ENCODE data around the gene GAPVD1.
"Not testable (repeated sequence)": the region's sequence is repeated elsewhere in the genome, so short reads cannot be mapped to it uniquely, and the experiment has no call there.

The GAPVD1 gene

DNA sequence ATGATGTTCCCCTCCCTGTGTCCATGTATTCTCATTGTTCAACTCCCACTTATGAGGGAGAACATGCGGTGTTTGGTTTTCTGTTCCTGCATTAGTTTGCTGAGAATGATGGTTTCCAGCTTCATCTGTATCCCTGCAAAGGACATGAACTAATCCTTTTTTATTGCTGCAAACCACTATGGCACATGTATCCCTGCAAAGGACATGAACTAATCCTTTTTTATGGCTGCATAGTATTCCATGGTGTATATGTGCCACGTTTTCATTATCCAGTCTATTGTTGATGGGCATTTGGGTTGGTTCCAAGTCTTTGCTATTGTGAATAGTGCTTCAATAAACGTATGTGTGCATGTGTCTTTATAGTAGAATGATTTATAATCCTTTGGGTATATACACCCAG, 54.7 kb downstream of the GAPVD1 start:
- DNase-seq (ENCODE audit: low read depth in 2 of 2) = not testable (repeated sequence)

DNA sequence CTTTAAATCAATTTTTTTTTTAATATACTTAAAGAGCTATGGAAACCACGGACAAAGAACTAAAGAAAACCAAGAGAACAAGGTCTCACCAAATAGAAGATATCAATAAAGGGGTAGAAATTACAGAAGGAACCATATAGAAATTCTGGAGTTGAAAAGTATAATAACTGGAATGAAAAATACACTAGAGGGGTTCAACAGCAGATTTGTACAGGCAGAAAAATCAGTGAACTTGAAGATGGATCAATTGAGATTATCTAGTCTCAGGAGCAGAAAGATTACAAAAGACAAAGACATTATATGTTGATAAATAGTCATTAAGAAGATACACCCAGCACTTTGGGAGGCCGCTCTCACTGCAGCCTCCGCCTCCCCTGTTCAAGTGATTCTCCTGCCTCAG, 56.1 kb downstream of the GAPVD1 start:
- no peak for DNase-seq (ENCODE audit: low read depth in 2 of 2)

DNA sequence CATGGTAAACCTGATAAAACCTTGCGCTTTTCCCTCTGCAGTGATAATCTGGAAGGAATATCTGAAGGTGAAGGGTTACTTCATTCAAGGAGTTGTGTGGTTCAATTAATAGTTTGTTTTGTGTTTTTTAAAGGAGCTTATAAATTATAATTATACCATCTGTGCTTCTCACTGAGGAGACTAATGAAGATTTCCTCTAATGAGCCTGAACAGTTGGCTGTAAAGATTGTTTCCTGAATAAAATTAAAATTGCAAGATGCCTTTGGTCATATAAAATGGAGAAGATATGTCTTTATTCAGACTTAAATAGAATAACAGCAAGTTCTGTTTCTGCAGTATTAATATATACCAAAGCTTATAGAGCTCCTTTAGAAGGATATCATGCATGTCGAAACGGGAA, 59.9 kb downstream of the GAPVD1 start:
- DNase-seq (ENCODE audit: low read depth in 2 of 2) = no peak

GRCh38 chr9:125323615-125324014, 62.0 kb downstream of the GAPVD1 start:
- DNase-seq (ENCODE audit: low read depth in 2 of 2) = no peak

DNA sequence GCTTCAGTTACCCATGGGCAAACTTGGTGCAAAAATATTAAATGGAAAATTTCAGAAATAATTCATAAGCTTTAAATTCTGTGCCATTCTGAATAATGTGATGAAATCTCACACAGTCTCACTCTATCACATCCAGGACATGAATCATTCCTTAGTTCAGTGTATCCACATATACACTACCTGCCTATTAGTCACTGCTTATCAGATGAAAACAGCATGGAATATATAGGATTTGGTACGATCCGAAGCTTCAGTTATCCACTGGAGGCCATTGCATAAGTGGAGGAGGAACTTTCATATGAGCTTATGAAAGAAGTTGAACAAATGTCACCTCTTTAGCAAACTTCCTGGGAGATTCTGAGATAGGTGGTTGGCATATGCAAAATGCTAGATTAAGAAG, 64.2 kb downstream of the GAPVD1 start:
- DNase-seq (ENCODE audit: low read depth in 2 of 2) = no peak

- no peak for DNase-seq (ENCODE audit: low read depth in 2 of 2)
Observed at GRCh38 chr9:125329978-125330377, 68.4 kb downstream of the GAPVD1 start.

GRCh38 chr9:125330587-125330986, 69.0 kb downstream of the GAPVD1 start:
- DNase-seq (ENCODE audit: low read depth in 2 of 2) = no peak

DNA sequence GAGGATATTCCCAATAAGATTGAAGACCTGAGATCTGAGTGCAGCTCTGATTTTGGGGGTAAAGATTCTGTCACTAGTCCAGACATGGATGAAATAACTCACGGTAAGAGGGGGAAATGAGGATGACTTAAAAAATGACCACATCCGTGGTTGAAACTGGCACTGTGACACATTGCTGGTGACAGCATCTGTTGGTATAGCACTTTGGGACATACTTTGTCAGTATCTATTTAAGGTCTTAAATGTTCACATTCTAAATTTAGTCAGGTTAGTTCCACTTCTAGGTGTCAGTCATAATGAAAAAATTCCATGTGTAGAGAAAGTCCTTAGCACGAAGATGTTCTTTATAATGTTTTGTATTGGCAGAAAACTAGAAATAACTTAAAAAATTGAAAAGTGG, 70.9 kb downstream of the GAPVD1 start:
- DNase-seq (ENCODE audit: low read depth in 2 of 2) = no peak

GRCh38 chr9:125337236-125337635, 75.6 kb downstream of the GAPVD1 start:
- no peak for DNase-seq (ENCODE audit: low read depth in 2 of 2)

DNA sequence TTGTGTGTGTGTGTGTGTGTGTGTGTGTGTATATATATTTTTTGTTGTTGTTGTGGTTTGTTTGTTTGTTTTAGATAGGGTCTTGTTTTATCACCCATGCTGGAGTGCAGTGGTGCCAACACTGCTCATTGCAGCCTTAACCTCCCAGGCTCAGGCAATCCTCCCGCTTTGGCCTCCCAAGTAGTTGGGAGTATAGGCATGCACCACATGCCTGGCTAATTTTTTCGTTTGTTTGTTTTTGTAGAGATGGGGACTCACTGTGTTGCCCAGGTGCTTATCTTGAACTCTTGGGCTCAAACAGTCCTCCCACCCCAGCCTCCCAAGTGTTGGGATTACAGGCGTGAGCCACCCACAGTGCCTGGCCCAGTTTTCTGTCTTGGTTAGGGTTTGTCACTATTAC, 77.3 kb downstream of the GAPVD1 start:
- no peak for DNase-seq (ENCODE audit: low read depth in 2 of 2)

- DNase-seq (ENCODE audit: low read depth in 2 of 2) = no peak
Observed at GRCh38 chr9:125341566-125341965, 79.9 kb downstream of the GAPVD1 start.

GRCh38 chr9:125343518-125344275, 82.1 kb downstream of the GAPVD1 start:
- DNase-seq (ENCODE audit: low read depth in 2 of 2) = no peak

DNA sequence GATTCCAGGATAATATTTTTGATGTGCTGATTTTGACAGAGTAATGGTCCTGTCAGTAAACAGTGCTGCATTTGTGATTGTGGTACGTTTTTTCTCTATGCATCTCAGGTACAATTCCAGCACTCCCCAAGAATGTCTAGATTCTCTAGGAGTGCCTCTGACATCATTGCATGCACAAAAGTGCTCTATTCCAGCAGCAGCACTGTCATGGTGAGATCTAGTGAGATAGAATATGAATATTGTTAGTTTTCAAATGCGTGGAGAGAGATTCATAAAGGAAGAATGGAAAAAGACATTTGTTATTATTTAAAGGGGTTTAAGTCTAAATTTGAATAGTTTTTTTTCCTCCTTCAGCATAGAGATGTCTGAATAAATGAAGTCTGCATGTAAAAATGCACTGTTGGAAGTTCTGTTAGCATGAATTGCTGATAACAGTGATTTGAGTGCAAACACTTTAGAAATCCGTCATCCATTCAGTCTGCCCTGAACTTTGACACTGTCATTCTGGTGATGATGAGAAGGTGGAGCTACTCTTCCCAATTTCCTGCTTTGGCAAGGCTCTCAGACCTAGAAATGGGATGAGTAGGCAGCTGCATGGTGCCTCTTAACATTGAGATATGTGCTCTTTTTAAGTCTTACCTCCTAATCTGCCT, 84.6 kb downstream of the GAPVD1 start:
- no peak for DNase-seq (ENCODE audit: low read depth in 2 of 2)

GRCh38 chr9:125355601-125356000, 94.0 kb downstream of the GAPVD1 start:
- DNase-seq (ENCODE audit: low read depth in 2 of 2) = no peak

DNA sequence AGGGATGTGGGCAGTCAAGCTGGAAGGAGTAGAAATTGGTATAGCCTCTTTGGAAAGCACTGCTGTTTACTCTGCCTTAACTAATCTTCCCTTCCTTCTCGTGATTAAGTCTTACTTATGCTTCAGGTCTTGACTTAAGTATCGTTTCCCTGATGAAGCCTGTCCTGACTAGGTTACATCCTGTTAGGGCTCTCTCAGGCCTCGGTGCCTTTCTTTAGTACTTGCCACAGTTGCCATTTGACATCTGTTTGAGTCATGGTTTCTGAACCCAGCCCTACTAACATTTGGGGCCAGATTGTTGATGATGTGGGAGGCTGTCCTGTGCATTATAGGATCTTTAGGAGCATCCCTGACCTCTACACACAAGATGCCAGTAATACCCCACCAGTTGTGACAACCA, 94.4 kb downstream of the GAPVD1 start:
- no peak for DNase-seq (ENCODE audit: low read depth in 2 of 2)

DNA sequence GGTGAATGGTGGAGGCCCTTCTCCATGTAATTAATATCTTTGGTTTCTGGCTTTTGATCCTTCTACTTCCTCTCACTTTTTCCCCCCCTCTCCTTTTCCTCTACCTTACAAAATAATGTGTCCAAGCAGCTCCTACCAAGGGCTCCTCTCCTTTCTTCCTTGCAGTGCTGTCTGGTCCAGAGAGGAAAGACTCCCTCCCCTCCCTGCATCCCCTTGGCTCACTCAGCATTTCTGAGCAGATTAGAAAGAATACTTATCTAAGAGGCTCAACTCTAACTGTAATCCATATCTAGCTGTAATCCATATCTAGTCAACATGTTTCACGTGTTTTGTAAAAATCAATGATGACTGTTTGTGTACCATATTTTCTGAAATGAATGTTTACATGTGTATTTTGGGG, 97.4 kb downstream of the GAPVD1 start:
- no peak for DNase-seq (ENCODE audit: low read depth in 2 of 2)

GRCh38 chr9:125360601-125361000, 99.0 kb downstream of the GAPVD1 start:
- no peak for DNase-seq (ENCODE audit: low read depth in 2 of 2)

DNA sequence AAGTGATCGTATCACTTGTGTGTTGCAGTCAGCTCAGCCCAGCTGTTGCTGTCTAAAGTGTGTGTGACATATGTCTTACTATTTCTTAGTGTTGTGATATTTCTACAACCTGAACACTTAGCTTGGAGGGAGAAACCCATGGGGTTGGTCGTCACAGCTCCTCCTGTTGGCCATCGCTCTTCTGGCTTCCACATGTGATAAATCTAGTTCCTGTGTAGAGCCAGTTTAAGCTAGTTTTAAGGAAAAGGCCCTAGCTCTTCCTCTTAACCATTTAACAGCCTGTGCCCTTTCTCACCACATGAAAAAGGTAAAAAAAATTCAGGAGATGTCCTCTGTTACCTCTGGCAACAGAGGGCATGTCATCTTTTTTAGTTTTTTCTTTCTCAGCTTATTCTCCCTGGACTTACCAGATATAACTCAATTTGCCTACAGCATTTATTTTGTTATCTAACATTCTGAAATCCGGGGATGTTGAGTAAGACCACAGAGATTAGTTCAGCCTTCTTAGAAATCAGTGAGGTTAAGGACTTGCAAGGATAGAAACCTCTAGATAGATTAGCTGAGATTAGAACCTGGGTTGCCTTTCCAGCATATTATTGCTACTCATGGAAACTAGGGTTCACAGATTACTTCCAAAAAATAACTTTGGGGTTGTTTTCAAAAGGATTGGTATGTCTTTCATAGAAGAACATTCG, 100.4 kb downstream of the GAPVD1 start:
- DNase-seq (ENCODE audit: low read depth in 2 of 2) = no peak

DNA sequence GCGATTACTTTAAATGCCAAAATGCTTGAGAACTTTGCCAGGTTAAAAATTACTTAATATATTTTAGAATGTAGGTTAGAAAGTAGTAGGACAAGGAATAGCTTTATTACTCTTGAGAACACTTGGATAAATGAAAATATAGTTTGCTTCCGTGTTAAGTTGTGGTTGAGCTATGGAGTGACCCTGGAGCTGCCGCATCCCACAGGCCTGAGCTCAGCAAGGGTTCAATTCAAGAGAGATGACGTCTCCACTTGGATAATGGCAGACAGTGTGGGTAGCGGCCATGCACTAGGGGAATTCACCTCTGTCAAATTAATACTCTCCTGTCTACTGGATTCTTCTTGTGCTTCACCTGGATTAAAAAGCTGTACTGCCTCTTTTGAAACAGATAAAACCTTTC, 105.0 kb downstream of the GAPVD1 start:
- DNase-seq (ENCODE audit: low read depth in 2 of 2) = no peak

DNA sequence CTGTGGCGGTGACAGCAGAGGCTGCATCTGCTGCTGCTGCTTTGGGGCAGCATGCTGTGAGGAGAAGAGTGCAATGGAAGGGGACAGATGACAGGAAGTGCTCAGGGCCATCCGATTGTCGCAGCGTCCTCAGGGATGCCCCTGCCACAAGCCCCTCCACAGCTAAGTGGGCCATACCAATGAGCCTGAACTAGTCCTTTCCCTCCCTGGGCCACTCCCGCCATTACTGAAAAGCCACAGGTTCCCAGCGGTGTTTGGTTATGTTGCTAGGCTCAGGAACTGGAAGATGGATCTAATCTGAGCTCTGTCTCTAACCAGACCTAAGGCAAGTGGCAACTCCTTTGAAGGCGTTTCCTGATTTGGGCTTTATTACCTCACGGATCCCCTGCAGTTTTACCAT, 109.2 kb downstream of the GAPVD1 start:
- no peak for DNase-seq (ENCODE audit: low read depth in 2 of 2)

- no peak for DNase-seq (ENCODE audit: low read depth in 2 of 2)
Observed at GRCh38 chr9:125372441-125373226, 111.0 kb downstream of the GAPVD1 start.

All from stimulated activated CD4-positive, alpha-beta T cell treated with anti-CD3 and anti-CD28 coated beads, Interleukin-1b, Interleukin-23, amount 100 ng/mL, for 1 hour (primary cell).